Mucosa of descending colon (tissue), 3 donors: ENCODE data around the gene TFDP1. TPM values are rescaled to one million over a fixed set of nuclear protein-coding genes. Genes with fewer than 3 reads are reported as not detected.

ENCODE experiments used
- ATAC-seq: fragments of 200-7000 bp; cut with Tn5 transposase; one replicate; pipeline ENCODE4 v1.9.1; 2020; ENCODE audit warnings: mild to moderate bottlenecking, moderate library complexity
- DNase-seq, 3 donors: peaks; one replicate each; pipeline ENCODE4 v3.0.0-alpha.2; 2020
- H3K36me3 ChIP-seq: fragments of 200-600 bp; one replicate; pipeline ENCODE4 v1.8.0; 2021; ENCODE audit warnings: low read depth, mild to moderate bottlenecking
- H3K4me1 ChIP-seq: fragments of 200-600 bp; one replicate; pipeline ENCODE4 v1.8.0; 2021; ENCODE audit warnings: low read depth, mild to moderate bottlenecking
- H3K4me3 ChIP-seq: fragments of 200-600 bp; one replicate; pipeline ENCODE4 v1.8.0; 2021; ENCODE audit warnings: mild to moderate bottlenecking
- H3K9me3 ChIP-seq: fragments of 200-600 bp; one replicate; pipeline ENCODE4 v1.8.0; 2021; ENCODE audit warnings: mild to moderate bottlenecking
- intact Hi-C, 2 donors: fragments of 100-400 bp; cut with DNase I in 1 of 2; cut with micrococcal nuclease in 1 of 2; formaldehyde crosslinking; loops; one replicate each; pipeline versions ENCODE4 v1.11.0 to v1.11.1; 2022; cut with DNase I, micrococcal nuclease
- total RNA-seq, 3 donors: library from RNA; stranded (reverse); fragmentation: NEBNext Ultra II Directional in 2 of 3; extraction: Animal tissue kit (Norgen Biotek cat#: 25700) in 2 of 3; gene quantifications; one replicate each; pipeline versions ENCODE4 v1.2.1 to v1.2.4, GENCODE V29; 2021 to 2023
- TF ChIP-seq, protein P1 (sequence below): fragments of 200-600 bp; IDR thresholded peaks from one replicate; pipeline ENCODE4 v1.8.0; 2022; ENCODE audit warnings: antibody characterized with exemption, mild to moderate bottlenecking
- donor health status: DM: no; HTN: no; CAD: no; lungs with moderate emphysema.
- donor health status: DM: no; HTN: no; CAD: no.
- donor health status: DM: no; HTN: yes; CAD: no.

The TFDP1 gene
- total RNA-seq, 3 donors from 2014 or later, result 52.7 to 66.4 (median 54.3) TPM

DNA sequence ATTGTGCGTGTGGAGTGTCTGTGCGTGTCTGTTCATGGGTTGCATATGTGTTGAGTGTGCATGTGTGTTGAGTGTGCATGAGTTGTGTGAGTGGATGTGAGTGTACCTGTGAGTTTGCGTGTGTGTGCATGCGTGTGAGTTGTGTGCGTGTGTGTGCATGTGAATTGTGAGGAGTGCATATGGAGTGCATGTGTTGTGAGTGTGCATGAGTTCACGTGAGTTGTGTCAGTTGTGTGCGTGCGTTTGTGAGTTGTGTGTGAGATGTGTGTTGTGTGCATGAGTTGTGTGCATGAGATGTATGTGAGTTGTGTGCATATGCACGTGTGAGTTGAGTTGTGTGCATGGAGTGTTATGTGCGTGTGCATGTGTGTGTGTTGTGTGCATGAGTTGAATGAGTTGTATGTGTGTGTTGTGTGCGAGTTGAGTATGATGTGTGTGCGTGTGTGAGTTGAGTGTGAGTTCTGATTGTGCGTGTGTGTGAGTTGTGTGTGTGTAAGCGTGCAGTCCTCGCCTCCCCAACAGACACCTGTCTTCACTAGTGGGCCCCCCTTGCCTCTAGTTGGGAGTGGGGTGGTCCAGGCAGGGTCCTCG, 29.3 kb downstream of the TFDP1 start:
- no peak for ATAC-seq
- Histone ChIP-seq H3K4me3 (no peak overlapping the region), H3K9me3 (no peaks in the 10 kb centered on the region), H3K4me1 (no peaks in the 10 kb centered on the region), H3K36me3 (no peaks in the 10 kb centered on the region)
- intact Hi-C loops, result no loop called here
- TF ChIP-seq, protein P1, sequence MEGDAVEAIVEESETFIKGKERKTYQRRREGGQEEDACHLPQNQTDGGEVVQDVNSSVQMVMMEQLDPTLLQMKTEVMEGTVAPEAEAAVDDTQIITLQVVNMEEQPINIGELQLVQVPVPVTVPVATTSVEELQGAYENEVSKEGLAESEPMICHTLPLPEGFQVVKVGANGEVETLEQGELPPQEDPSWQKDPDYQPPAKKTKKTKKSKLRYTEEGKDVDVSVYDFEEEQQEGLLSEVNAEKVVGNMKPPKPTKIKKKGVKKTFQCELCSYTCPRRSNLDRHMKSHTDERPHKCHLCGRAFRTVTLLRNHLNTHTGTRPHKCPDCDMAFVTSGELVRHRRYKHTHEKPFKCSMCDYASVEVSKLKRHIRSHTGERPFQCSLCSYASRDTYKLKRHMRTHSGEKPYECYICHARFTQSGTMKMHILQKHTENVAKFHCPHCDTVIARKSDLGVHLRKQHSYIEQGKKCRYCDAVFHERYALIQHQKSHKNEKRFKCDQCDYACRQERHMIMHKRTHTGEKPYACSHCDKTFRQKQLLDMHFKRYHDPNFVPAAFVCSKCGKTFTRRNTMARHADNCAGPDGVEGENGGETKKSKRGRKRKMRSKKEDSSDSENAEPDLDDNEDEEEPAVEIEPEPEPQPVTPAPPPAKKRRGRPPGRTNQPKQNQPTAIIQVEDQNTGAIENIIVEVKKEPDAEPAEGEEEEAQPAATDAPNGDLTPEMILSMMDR, result no peak
- DNase-seq, result no peak

DNA sequence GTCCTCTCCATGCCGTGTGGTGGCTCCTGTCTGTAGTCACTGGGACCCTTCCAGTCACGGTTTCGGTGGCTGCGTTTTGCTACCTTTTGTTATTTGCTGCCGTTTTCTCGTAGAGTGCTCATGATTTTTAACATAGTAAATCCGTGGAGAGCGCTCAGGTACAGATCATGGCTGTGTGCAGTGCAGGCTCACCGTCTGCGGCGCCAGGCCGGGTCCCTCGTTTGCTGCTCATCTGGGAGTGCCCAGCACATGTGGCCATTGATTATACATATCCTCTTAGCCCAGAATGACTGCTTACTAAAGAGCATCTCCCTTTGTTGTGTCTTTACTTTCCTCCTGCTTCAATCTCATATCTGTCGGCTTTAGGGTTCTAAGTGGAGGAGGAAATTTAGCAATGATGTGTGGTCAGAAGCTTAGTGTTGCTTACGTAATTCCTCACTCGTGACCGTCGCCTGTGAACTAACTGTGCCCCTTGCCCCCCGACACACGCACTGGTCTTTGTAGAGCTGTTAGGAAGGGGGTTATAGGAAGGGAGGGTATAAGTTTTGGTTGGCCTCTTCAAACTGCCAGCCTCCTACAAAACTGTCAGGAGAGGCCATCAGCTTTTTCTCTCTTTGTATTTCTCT, 31.8 kb downstream of the TFDP1 start:
- TF ChIP-seq, protein P1, result no peak
- no peaks in the 10 kb centered on the region for H3K9me3 ChIP-seq
- intact Hi-C loops, result no loop called here
- H3K4me1 ChIP-seq, result no peaks in the 10 kb centered on the region
- H3K4me3 ChIP-seq, result no peak overlapping the region
- DNase-seq, result peak in 1 of 3 donors; percentile 40
- ATAC-seq, result peak; percentile 33
- H3K36me3 ChIP-seq, result no peaks in the 10 kb centered on the region

DNA sequence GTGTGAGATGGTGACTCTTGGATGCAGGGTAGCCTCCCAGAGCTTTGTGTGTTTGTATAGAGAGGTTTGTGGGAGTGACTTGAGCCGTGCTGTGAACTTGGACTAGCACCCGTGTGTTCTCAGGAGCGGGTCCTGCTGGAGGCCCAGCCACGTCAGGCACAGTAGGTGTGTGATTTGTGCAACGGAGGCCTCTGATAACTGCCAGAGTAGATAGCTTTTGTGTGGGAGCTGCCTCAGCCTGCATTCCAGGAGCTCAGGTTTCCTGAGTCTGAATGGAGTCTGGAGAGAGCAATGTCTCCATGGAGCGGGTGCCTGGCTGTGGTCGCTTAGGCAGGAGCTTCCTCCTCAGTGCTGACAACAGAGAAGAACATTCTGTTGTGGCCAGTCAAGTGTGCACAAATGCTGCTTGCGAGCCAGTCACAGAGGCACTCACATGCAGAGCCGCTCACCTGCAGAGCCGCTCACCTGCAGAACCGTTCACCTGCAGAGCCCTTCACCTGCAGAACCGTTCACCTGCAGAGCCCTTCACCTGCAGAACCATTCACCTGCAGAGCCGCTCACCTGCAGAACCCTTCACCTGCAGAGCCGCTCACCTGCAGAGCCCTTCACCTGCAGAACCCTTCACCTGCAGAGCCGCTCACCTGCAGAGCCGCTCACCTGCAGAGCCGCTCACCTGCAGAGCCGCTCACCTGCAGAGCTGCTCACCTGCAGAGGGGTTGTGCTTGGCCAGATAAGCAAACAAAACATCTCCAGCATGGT, 32.6 kb downstream of the TFDP1 start:
- TF ChIP-seq, protein P1, result no peak
- Histone ChIP-seq H3K4me1 (no peaks in the 10 kb centered on the region), H3K9me3 (no peaks in the 10 kb centered on the region), H3K4me3 (no peak overlapping the region), H3K36me3 (no peaks in the 10 kb centered on the region)
- peak in 1 of 3 donors; percentile 38 for DNase-seq
- intact Hi-C loops, result no loop called here
- ATAC-seq, result no peak

DNA sequence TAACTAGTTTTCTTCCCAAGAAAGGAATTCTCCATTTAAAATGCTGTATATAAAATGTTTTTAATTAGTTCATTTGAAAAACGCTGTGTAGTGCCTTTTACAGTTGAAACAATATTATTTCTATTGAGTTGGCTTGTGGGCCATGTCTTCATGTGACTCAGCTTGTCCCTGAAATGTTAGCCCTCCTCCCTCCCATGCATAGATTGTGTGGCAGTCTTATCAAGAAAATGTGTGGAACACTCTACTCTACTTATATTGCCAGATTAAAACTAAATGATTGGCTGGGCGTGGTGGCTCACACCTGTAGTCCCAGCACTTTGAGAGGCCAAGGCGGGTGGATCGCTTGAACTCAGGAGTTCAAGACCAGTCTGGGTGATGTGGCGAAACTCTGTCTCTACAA, 33.4 kb downstream of the TFDP1 start:
- no peaks in the 10 kb centered on the region for H3K4me1 ChIP-seq
- no peaks in the 10 kb centered on the region for H3K9me3 ChIP-seq
- no peak overlapping the region for H3K4me3 ChIP-seq
- no peaks in the 10 kb centered on the region for H3K36me3 ChIP-seq
- peak in 1 of 3 donors; percentile 11 for DNase-seq
- TF ChIP-seq, protein P1, result no peak
- ATAC-seq, result no peak
- intact Hi-C loops, result no loop called here

DNA sequence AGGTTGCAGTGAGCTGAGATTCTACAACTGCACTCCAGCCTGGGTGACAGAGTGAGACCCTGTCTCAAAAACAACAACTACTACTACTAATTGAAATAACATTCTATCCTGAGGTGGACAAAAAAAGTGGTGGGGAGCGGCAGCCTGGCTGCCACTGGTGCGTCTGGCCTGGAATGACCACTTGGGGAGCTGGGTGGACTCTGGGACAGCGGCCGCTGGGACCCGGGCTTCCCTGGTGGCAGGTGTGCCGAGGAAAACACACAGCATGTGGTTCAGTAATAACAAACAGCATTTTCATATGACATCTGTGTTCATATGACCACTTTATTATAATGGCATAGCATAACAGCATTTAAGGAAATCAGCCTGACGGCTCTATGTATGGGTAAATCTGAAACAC, 33.9 kb downstream of the TFDP1 start:
- Histone ChIP-seq H3K36me3 (no peaks in the 10 kb centered on the region), H3K4me1 (no peaks in the 10 kb centered on the region), H3K9me3 (no peaks in the 10 kb centered on the region), H3K4me3 (no peak overlapping the region)
- DNase-seq (peak in 1 of 3 donors; percentile 18), ATAC-seq (no peak)
- intact Hi-C loops, result no loop called here
- TF ChIP-seq, protein P1, result no peak
